NCI-H82 treated with DMSO at 0.1 percent for 48 hours (cell line): ENCODE measurements around the gene TENM4.

Experiments used
- DNase-seq: peaks from one replicate; lab custom pipeline; 2025; ENCODE audit not compliant: unreplicated experiment; lab: John Stamatoyannopoulos, UW

The TENM4 gene

DNA sequence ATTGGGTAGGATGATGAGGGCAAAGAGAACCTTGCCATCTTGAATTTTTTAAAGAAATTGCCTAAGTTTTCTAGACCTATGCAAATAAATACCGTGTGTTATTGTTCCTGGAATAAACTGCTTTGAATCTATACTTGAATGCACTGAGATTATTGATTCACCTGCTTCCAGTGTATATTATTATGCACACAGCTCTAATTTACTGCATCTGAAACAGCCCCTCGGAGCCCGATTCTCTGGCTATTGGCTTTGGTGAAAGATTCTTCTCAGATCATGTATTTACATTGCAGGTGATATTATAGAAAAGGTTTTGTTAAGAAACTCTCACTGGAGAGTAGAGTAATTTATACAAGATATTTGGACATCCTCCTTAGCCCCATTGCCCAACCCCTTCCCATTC lies 254.2 kb downstream of the TENM4 start:
- DNase-seq: no peak

DNA sequence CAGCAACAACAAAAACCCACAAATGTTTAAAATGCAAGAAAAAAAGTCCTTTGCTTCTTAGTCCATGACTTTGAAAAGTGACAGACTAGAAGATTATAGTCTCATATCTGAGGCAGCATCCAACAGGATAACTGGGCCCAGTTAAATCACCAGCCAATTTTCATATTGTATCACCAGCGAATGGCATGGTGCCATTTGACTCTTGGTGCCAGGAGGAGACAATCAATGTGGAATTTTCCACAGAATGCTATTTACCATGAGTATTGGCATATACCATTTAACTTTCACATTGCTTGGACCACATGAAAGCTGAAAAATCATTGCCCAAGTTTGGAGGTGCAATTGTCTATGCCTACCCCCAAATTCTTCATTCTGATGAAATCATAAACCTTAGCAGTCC lies 255.5 kb downstream of the TENM4 start:
- no peak for DNase-seq

DNA sequence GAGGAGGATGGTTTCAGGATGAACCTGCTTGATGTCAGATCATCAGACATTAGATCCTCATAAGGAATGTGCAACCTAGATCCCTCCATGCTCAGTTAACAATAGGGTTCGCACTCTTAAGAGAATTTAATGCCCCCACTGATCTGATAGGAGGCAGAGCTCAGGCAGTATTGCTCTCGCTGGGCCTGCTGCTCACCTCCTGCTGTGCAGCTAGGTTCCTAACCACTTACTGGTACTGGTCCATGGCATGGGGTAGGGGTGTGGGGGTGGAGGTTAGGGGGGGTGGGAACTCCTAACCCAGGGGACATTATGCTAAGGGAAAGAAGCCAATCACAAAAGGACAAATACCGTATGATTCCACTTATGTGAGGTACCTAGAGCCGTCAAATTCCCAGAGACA lies 256.5 kb downstream of the TENM4 start:
- DNase-seq: no peak

DNA sequence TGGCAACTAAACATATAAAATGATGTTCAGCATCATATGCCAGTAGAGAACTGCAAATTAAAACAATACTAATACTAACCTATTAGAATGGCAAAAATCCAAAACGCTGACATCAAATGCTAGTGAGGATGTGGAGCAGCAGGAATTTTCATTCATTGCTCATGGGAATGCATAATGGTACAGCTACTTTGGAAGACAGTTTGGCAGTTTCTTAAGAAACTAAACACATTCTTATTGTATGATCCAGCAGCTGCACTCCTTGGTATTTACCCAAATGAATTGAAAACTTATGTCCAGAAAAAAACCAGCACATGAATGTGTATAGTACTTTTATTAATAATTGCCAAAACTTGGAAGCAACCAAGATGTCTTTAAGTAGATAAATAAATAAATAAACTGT lies 258.0 kb downstream of the TENM4 start:
- DNase-seq: no peak

DNA sequence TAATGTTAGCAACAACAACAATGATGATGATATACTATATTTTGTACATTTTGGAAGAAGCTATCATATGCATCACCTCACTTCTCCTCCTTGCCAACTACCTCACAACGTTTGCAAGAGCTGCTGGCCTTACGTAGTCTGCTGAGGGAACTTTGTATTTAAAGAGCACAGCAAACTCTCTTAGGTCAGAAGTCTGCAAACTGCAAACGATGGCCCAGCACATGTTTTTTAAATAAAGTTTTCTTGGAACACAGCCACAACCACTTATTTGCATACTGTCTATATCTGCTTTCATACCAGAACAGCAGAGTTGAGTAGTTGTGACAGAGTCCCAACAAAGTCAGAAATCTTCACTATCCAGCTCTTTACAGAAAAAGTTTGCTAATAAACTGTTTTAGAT lies 261.7 kb downstream of the TENM4 start:
- no peak for DNase-seq

DNA sequence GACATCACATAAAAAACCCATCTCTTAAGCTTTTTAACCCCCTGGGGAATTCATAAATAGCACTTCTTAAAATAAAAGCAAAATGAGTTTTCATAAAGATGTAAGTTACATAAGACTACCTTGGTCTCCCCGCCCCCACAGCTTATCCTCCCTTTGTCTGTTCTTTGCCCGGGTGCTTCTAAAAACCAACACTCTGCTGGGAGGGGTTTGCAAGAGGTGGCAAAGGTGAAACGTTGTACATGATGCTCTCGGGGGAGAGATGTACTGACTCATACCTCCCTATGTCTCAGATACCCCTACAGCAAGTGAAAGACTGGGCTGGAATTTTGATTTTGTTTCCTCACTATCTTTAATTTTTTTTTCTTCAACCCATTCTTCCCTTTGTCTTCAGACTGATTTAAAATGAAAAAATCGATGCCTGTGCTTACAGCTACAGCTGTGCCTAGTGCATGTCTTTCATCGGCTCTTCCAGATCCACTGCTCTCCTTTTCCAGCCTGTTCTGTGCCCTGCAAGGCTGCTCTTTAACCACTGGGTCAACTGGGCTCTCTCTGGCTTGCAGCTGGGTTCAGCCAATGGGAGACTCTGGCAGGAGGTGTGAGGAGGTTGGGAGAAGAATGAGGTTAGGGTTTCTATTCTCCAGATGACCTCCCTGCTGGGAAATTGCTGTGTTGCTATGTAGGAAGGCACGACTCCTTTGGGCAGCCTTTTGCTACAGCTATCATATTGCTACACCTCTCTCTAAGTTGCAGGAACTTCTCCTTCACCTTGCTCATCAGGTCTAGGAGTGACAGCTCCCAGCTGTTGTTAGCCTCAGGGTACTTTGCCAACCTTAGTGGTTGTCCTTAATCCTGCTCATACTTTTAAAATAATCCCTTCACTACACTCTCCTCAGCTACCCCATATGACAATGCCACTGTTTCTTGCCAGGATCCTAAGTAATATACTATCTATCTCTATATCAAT lies 266.5 kb downstream of the TENM4 start:
- no peak for DNase-seq

DNA sequence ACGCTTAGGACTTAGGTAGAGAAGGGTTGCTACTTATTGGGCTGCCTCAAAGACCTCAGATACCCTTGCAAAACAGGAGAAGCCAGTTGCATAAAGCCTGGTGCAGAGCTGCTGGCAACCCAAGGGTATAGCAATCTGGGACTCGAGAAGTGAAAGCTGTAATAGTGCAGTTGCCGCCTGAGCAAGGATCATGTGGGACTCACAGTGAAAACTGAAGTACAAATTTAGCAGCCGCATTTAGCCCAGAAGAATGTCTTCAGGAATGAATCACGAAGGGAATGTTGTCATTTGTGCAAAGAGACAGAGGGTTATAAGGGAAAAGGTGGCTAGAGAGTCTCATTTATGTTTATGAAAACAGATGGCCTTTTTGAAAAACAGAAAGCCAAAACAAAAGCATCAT lies 267.2 kb downstream of the TENM4 start:
- no peak for DNase-seq

DNA sequence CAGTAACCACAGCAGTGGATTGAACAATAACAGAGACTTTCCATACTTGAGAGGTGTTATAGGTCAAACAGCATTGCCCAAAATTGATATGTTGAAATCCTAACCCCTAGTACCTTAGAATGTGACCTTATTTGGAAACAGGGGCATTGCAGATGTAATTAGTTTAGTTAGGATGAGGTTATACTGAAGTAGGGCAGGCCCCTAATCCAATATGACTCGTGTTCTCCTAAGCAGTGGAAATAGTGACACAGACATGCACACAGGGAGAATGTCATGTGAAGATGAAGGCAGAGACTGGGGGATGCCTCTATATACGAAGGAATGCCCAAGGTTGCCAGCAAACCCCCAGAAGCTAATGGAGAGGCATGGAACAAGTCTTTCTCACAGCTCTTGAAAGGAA lies 270.5 kb downstream of the TENM4 start:
- DNase-seq: no peak

DNA sequence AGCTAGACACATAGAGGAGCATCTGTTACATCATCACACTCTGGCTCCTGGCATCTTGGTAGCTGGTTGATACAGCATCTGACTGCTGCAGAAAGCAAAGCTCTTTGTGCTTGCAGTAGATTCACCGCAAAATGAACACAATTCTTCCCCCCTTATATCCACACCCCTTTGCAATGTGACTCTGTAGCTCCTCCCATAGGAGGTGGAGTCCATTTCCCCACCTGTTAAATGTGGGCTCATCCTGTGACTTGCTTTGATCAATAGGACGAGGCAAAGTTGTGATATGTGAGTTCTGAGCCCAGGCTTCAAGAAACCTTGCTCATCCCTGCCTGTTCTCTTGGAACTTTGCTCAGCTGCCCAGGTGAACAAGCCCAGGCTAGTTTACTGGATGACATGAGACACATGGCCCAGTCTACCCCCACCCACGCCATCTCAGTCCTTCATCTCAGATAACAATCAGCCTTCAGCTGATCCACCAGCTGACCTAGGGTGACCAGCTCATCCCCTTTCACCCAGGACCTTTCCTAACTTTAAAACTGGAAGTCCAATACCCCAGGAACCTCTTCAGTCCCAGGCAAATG lies 272.2 kb downstream of the TENM4 start:
- no peak for DNase-seq

DNA sequence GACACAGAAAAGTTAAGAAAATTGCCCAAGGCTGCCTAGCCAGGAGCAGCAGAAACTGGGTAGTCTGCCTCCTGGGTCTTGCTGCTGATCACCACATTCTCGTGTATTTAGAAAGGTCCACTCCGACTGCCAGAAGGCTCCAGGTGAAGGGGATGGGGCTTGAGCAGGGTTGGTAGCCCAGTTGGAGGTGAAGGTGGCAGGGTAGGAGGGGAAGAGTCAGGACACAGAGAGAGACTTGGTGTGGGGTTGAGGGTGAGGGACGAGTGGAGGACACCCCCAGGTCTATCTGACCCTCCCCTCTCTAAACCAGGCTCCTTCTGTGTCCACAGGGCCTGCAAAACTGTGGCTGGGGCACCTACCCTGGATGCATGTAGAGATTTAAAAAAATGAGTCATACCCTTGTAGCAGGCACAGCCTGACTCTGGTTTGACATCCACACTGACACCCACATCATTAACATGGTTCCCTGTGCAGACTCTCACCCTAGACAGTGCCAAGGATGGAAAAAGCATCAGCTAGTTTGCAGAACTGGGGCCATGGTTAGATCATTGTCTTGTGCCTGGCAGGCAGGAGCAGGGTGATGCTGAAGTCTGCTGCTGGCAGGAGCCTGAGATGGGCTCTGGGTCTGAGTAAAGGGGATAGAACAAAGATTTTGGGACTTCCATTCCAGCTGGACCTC lies 273.2 kb downstream of the TENM4 start:
- no peak for DNase-seq

DNA sequence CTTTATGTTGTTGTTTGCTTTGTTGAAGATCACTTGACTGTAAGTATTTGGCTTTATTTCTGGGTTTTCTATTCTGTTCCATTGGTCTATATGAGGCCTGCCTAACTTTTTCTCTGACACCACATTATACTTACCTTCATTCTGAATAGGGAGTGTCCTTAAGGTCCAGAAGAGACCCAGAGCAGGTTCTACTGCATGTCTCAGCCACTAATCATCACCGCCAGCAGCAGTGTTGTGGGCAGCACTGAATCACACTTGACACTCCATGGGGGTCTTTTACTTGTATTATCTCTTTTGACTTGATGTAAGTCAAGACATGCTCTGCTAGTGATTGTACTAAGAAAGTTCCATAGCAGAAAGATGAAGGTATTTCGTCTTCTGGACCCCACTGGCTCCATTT lies 274.9 kb downstream of the TENM4 start:
- no peak for DNase-seq

DNA sequence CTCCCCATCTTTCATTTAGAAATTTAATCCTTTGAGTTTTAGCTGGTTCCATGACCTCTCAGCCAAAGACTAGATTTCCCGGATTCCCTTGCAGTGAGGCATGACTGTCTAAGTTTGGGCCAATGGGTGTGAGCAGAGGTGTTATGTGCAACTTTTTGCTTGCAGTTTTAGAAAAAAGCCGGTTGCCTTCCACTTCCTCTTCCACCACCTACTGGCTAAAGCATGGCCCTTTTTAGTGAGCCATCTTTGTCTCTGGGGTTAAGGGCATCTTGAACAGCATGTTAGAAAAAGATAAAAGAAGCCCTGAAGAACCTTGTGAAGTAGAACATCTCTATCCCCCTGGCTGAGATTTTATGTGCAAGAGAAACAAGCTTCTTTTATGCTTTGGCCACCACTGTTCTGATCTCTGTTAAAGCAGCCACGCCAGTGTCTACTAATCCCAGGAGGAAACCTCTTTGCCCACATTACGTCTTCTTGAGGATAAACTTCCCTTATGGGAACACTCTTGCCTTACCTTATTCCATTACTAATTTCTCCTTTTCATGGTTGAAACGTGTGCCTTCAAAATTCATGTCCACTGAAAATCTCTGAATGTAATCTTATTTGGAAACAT lies 279.9 kb downstream of the TENM4 start:
- no peak for DNase-seq

DNA sequence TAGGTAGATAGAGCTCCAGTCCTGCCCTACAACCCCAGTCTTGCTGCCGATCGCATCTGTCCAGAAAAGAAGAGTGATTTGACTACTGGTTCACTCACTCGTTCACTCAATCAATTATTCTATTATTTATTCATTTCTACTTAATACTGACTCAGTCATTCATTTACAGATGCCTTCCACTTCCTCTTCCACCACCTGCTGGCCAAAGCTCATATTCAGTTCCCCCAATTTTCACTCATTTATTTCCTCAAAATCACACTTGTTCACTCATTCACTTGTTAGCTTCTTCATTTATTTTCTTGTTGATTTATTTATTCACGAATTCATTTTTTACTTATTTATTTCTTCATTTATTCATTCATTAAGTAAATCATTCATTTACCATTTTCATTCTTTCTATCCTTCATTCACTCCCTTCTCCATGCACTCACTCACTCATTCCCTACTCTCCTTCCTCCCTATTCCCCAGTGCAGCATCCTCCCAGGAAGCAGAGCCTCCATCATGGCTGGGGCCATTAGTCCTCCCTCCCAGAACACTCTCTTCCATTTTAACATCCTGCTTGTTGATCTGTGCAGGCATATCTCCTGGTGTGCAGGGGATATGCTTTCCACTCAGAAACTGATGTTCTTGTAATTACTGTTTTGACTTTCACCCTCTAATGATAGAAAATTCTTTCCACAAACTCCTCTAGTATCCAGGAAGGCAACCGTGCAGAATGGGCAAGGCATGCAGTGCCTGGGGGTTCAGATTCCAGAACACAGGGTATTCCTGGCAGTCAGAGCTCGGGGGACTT lies 281.0 kb downstream of the TENM4 start:
- no peak for DNase-seq

DNA sequence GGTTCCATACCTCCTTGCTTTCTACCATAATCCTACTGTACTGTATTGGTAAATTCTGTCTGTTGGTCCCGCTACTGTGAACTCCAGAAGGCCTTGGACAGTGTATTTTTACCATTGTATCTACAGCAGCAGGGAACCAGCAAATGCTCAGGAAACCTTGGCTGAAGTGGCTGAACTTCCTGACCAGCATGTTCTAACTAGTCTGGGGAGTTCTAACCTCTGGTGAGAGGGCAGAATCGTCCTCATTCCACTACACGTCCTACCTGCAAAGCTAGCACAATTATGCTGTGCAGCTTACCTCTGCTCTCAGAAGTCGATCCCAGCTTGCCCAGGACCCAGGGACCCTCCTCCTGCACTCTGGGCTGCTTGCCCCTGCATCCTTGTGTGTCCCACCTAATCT lies 283.1 kb downstream of the TENM4 start:
- no peak for DNase-seq

DNA sequence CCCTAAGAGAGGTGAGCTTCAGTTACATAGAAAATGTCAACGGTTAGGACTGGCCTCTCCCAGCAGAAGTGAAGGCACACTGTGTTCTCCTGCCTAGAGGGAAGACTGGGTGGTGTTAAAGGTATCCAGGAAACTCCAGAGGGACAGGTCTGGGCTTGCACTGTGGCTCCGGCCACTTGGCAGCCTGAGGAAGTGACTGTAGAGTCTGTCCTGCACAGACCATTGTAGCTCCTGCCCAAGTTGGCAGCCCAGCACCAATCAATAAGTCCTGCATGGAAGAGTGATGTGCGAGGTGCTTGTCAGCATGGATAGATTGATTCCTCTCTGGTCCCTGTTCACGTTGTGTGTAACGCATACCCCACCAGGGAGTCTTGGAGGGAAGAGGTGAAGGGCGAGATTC lies 284.8 kb downstream of the TENM4 start:
- DNase-seq: no peak

DNA sequence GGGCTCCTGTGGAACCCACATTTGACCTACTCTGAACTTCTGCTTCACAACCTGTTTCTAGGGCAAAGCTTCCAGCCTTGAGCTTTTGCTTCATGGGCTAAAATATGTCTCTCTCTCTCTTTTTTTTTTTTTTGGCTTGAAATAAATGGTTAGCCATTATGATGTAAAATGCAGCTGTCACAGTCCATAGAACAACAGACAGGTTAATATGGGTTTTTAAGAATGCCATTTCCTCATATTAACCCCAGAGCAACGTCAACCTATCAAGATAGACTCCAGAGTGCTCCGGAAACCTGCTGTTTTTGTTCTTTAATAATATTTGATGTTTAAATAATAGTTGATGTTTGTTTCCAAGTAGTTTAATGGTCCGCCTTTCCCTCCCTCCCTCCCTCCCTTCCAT lies 285.6 kb downstream of the TENM4 start:
- DNase-seq: no peak

DNA sequence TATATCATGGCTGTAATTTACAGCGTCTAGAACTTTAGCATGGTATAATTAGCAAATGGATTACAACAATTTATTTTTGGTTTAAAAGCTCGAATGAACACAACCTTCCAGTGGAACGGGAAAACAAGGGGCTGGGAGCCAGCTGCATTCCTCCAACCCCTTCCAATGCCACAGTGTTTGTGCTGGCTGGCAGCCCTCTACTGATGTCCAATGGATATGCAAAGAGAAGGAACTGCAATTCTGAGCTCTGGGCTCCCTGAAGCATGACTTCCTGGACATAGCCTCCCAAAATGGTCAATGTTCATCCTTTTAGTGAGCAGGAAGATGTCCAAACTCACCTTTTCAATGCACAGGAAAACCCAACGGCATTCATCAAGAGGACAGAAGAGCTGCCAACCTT lies 288.3 kb downstream of the TENM4 start:
- no peak for DNase-seq

DNA sequence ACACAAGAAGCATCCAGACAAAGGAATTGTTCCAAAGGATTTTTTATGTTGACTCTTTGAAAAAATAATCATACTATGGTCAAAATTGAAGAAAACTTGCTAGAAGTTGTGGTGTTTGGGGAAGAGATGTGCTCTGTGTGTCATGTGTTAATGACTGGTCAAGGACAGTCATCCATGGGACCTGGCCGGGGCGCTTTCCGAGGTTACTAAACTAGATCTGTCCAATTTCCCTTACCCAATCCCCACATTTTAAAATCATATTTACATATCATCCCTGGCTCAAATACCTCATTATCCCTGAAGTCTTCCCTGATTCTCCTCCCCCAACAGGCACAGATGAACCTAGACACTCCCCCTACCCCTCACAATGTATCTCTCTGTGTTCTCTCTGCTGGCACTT lies 289.4 kb downstream of the TENM4 start:
- DNase-seq: no peak

DNA sequence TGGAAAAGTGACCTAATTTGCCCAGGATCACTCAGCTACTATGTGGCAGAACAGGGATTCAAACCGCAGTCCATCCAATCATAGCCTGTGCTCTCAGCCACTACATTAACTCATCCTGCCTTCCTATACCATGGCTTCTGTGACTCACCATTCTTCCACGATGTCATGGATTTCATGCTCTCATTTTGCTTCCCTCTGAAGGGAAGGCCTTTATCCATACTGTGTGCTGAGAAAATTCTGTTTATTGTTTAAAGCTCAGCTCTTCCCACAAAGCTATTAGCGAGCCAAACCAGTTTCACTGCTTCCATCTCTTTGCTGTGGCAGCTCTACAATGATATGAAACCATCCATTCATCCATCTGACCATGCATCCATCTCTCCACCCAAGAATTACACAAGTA lies 289.9 kb downstream of the TENM4 start:
- no peak for DNase-seq

DNA sequence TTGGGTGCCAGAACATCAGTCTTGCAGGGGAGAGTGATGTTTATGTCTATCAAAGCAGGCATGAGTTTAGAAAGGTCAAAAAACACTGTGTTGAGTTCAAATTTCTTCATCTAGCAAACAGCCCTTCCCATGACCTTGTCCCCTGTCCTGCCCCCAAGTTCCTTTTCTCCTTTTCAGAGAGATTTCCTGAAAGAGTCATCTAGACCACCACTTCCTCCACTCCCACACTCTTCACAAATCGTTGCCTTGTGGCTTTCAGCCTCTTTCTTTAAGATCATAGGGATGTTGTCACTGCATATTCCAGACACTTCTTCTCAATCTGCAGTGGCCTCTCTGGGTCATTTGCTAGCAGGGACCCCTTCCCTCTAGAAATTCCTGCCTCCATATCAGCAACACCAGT lies 290.5 kb downstream of the TENM4 start:
- DNase-seq: no peak

DNA sequence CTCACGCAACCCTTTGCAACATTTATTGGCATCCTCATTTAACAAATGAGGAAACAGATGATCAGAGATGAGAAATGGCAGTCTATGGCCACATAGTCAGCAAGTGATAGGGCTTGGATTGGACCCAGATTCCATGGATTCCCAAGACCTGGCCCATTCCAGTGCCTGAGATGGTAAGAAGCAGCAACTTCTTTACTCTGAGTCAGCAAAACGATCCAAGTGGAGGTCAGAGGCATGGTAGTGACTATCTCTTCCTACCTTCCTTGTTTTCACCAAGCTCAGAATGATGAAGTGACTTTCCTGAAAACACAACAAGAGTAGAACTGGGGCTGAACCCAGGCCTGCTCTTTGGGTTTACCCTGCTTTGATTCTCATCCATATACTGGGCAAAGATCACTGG lies 293.1 kb downstream of the TENM4 start:
- DNase-seq: no peak
